GM12892 (cell line): ENCODE measurements around the gene DOCK4.

Source experiments
- POLR2A ChIP-seq: IDR thresholded peaks from 2 replicates; pipeline ENCODE4 v1.6.1; 2011; ENCODE audit warnings: low read depth, low read length, control low read depth
- POLR2AphosphoS5 ChIP-seq: IDR thresholded peaks from 2 replicates; pipeline ENCODE4 v1.6.1; 2011; ENCODE audit warnings: low read depth, low read length, control low read depth
- TAF1 ChIP-seq: IDR thresholded peaks from 2 replicates; pipeline ENCODE4 v1.6.1; 2011; ENCODE audit warnings: low read depth, mild to moderate bottlenecking, control low read depth, low read length, borderline replicate concordance

GRCh38 chr7:111887734-111888133 lies 318.5 kb downstream of the DOCK4 start:
- TF ChIP-seq POLR2AphosphoS5, result no peak
- TF ChIP-seq POLR2A, result no peak
- TF ChIP-seq TAF1, result no peak
